CD14-positive monocyte (primary cell): Measurements from ENCODE around the gene EFL1. TPM values are rescaled to one million over a fixed set of nuclear protein-coding genes. Genes with fewer than 3 reads are reported as not detected.

Source experiments
- DNase-seq, 3 donors: peaks; one replicate each; pipeline ENCODE4 v3.0.0-alpha.2; 2011 to 2022
- H2AFZ ChIP-seq: 2 replicates; pipeline ENCODE4 v1.6.0; 2012; ENCODE audit warnings: mild to moderate bottlenecking, low read depth, low read length, inconsistent platforms; ENCODE audit not compliant: insufficient read depth, poor library complexity, severe bottlenecking
- H3K27ac ChIP-seq, 2 donors: 1 replicate in 1 of 2; 2 replicates in 1 of 2; pipeline ENCODE4 v1.5.1; 2012 to 2013; ENCODE audit warnings: low read length in 2 of 2, control low read depth in 1 of 2, inconsistent platforms in 1 of 2, low read depth in 1 of 2, mild to moderate bottlenecking in 1 of 2
- H3K27me3 ChIP-seq, 2 donors: one replicate each; pipeline versions ENCODE4 v1.6.0 to v1.6.1; 2011 to 2013; ENCODE audit warnings: low read length in 2 of 2; ENCODE audit not compliant: control insufficient read depth in 2 of 2, insufficient read depth in 2 of 2
- H3K36me3 ChIP-seq, 2 donors: replicated peaks in 1 of 2; 1 replicate in 1 of 2; 2 replicates in 1 of 2; pipeline versions ENCODE4 v1.5.1 to v1.6.1; 2012 to 2013; ENCODE audit warnings: low read length in 2 of 2, control low read depth in 1 of 2, inconsistent platforms in 1 of 2, mild to moderate bottlenecking in 1 of 2; ENCODE audit not compliant: insufficient read depth in 2 of 2, control insufficient read depth in 1 of 2
- H3K4me1 ChIP-seq, 2 donors: 1 replicate in 1 of 2; 2 replicates in 1 of 2; pipeline versions ENCODE4 v1.5.1 to v1.6.1; 2012 to 2013; ENCODE audit warnings: low read length in 2 of 2, control low read depth in 1 of 2, inconsistent platforms in 1 of 2, mild to moderate bottlenecking in 1 of 2, moderate library complexity in 1 of 2; ENCODE audit not compliant: insufficient read depth in 2 of 2, control insufficient read depth in 1 of 2
- H3K4me2 ChIP-seq: replicated peaks from 2 replicates; pipeline ENCODE3; 2012; ENCODE audit warnings: low read length, moderate library complexity, mild to moderate bottlenecking; ENCODE audit not compliant: poor library complexity, severe bottlenecking; ENCODE audit errors: extremely low read depth
- H3K4me3 ChIP-seq, 3 experiments: fragments of 200-600 bp in 1 of 3; sonication (generic) in 1 of 3; replicated peaks in 1 of 3; 1 replicate in 2 of 3; 2 replicates in 1 of 3; pipeline ENCODE4 v1.5.1; 2011 to 2013; ENCODE audit warnings: low read length in 3 of 3, mild to moderate bottlenecking in 3 of 3, control low read depth in 2 of 3, low read depth in 2 of 3, inconsistent platforms in 1 of 3, moderate library complexity in 1 of 3
- H3K79me2 ChIP-seq: 2 replicates; pipeline ENCODE4 v1.6.0; 2012; ENCODE audit warnings: mild to moderate bottlenecking, control low read depth, inconsistent platforms, low read length, moderate library complexity; ENCODE audit not compliant: insufficient read depth
- H3K9ac ChIP-seq: 2 replicates; pipeline ENCODE4 v1.6.0; 2017; ENCODE audit warnings: low read length, mild to moderate bottlenecking; ENCODE audit not compliant: insufficient read depth, poor library complexity, severe bottlenecking
- H3K9me3 ChIP-seq, 2 donors: replicated peaks in 1 of 2; 1 replicate in 1 of 2; 2 replicates in 1 of 2; pipeline versions ENCODE4 v1.5.1 to v1.6.1; 2012 to 2013; ENCODE audit warnings: low read length in 2 of 2, control low read depth in 1 of 2; ENCODE audit not compliant: control insufficient read depth in 1 of 2, insufficient read depth in 1 of 2
- H4K20me1 ChIP-seq: 2 replicates; pipeline ENCODE4 v1.6.0; 2012; ENCODE audit warnings: mild to moderate bottlenecking, low read length, control low read depth, moderate library complexity; ENCODE audit not compliant: insufficient read depth
- H3K27ac Mint-ChIP-seq, 7 donors: one replicate each; pipeline ENCODE4 v1.8.0; 2020; ENCODE audit warnings: mild to moderate bottlenecking in 7 of 7, mixed read lengths in 7 of 7, moderate library complexity in 6 of 7, inconsistent platforms in 2 of 7
- H3K27me3 Mint-ChIP-seq, 3 donors: one replicate each; pipeline ENCODE4 v1.8.0; 2021 to 2022; ENCODE audit warnings: low read depth in 3 of 3, mild to moderate bottlenecking in 3 of 3, mixed read lengths in 3 of 3, moderate library complexity in 3 of 3, inconsistent platforms in 1 of 3
- H3K36me3 Mint-ChIP-seq, 2 donors: one replicate each; pipeline ENCODE4 v1.8.0; 2020; ENCODE audit warnings: mixed read lengths in 2 of 2, inconsistent platforms in 1 of 2, mild to moderate bottlenecking in 1 of 2
- H3K4me1 Mint-ChIP-seq: one replicate; pipeline ENCODE4 v1.8.0; 2020; ENCODE audit warnings: mild to moderate bottlenecking, mixed read lengths
- H3K4me3 Mint-ChIP-seq, 2 donors: one replicate each; pipeline ENCODE4 v1.8.0; 2020; ENCODE audit warnings: mild to moderate bottlenecking in 2 of 2, mixed read lengths in 2 of 2, moderate library complexity in 1 of 2
- H3K9me3 Mint-ChIP-seq, 7 donors: one replicate each; pipeline ENCODE4 v1.8.0; 2020 to 2022; ENCODE audit warnings: mixed read lengths in 7 of 7, mild to moderate bottlenecking in 6 of 7, moderate library complexity in 6 of 7, inconsistent platforms in 2 of 7
- CTCF ChIP-seq: fragments of 200-600 bp; IDR thresholded peaks from one replicate; pipeline ENCODE4 v1.8.0; 2022; ENCODE audit warnings: antibody characterized with exemption, mild to moderate bottlenecking
- WGBS: methylation state at CpG from one replicate; pipeline ENCODE4 v1.1.5; 2013; ENCODE audit warnings: missing lambda C conversion rate; ENCODE audit not compliant: insufficient coverage; 5-methylcytosine and 5-hydroxymethylcytosine counted together
- intact Hi-C, 2 donors: fragments of 100-400 bp; cut with micrococcal nuclease; formaldehyde crosslinking; loops; one replicate each; pipeline versions ENCODE4 v1.15.0 to v1.15.1; 2023
- polyA plus RNA-seq, 3 donors: library from polyadenylated mRNA; depleted of rRNA in 1 of 3; unstranded in 2 of 3; stranded (reverse) in 1 of 3; fragments of 300-500 nt in 2 of 3; fragments of >200 nt in 1 of 3; fragmentation: Illumina TruSeq in 2 of 3; gene quantifications; 1 replicate in 2 of 3; 2 replicates in 1 of 3; pipeline ENCODE4 v1.2.3, GENCODE V29; 2012 to 2021

EFL1 gene
- polyA plus RNA-seq, 3 donors: 5.2 to 10.0 (median 7.1) TPM

GRCh38 chr15:82143390-82144385 lies 118.8 kb downstream of the EFL1 start:
- H3K9ac ChIP-seq: no peak overlapping the region
- no peak overlapping the region for H3K27ac ChIP-seq
- Mint-ChIP-seq H3K27me3 (no peaks in the 10 kb centered on the region), H3K9me3 (no peaks in the 10 kb centered on the region), H3K27ac (no peak overlapping the region), H3K4me1 (peaks cover 4% of the 10 kb centered on the region), H3K36me3 (peaks cover 25 to 30% of the 10 kb centered on the region in 2 donors), H3K4me3 (no peak overlapping the region)
- H3K4me3 ChIP-seq: no peak overlapping the region
- no peaks in the 10 kb centered on the region for H3K9me3 ChIP-seq
- H3K4me1 ChIP-seq: no peaks in the 10 kb centered on the region
- intact Hi-C loops: no loop called here
- no peaks in the 10 kb centered on the region for H3K79me2 ChIP-seq
- no peaks in the 10 kb centered on the region for H4K20me1 ChIP-seq
- no peak overlapping the region for H2AFZ ChIP-seq
- H3K27me3 ChIP-seq: no peaks in the 10 kb centered on the region
- no peak overlapping the region for H3K4me2 ChIP-seq
- no peak for TF ChIP-seq CTCF
- H3K36me3 ChIP-seq: peaks cover 8 to 13% of the 10 kb centered on the region in 2 donors
- 79% methylated on average over 7 of the region's 9 CpGs for WGBS
- DNase-seq: no peak

- Histone ChIP-seq H3K4me2 (no peak overlapping the region), H3K9me3 (no peaks in the 10 kb centered on the region), H3K79me2 (no peaks in the 10 kb centered on the region), H3K27ac (no peak overlapping the region), H4K20me1 (no peaks in the 10 kb centered on the region), H2AFZ (no peak overlapping the region), H3K4me3 (no peak overlapping the region), H3K4me1 (no peaks in the 10 kb centered on the region), H3K9ac (no peak overlapping the region), H3K27me3 (no peaks in the 10 kb centered on the region), H3K36me3 (peaks cover 23 to 41% of the 10 kb centered on the region in 2 donors)
- DNase-seq: no peak
- H3K27me3 Mint-ChIP-seq: no peaks in the 10 kb centered on the region
- intact Hi-C loops: no loop called here
- TF ChIP-seq CTCF: no peak
- peaks cover 34 to 36% of the 10 kb centered on the region in 2 donors for H3K36me3 Mint-ChIP-seq
- no peak overlapping the region for H3K4me3 Mint-ChIP-seq
- no peak overlapping the region for H3K27ac Mint-ChIP-seq
- H3K9me3 Mint-ChIP-seq: no peaks in the 10 kb centered on the region
- peaks cover 4% of the 10 kb centered on the region for H3K4me1 Mint-ChIP-seq
- WGBS: no CpG with 5 or more reads among the region's 2 CpGs
Measured at GRCh38 chr15:82140886-82141285, 121.6 kb downstream of the EFL1 start.
